ENCODE results near the gene CYB5R3.

DNA sequence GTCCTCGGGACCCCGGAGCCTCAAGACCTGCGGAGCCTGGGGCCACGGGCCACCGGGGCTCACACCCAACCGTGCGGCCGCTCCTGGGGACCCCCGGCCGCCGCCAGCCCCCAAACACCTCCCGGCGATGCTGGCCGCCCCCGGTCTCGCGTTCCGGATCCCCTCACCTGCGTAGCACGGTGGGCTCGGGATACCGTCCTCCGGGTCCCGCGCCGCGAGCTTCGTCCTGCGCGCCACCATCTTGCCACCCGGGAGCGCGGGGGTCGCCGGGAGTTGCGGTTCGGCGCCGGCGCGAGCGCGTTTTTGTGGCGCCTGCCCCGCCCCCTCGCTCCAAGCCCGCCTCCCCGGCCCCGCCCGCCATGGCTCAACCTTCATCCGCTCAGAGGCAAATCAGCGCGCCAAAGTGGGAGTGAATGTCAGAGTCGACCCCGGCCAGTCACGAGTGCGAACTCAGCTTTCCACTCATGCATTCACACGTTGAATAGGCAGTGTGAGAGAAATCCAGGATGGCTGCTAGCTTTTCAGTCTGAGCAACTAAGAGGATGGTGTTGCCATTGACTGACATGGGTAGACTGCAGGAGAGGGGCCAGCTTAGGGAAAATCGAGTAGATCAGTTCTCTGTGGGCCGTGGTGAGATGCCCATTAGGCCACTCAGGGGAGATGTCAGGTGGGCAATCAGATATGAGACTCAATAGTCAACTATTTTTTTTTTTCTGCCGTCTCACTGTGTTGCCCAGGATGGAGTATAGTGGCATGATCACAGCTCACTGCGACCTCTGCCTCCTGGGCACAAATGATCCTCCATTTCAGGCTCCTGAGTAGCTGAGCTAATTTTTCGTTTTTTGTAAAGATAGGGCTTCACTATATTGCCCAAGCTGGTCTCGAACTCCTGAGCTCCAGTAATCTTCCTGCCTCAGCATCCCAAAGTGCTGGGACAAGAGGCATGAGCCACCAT, 67.2 kb downstream of the CYB5R3 start:
- TF ChIP-seq, protein P1, sequence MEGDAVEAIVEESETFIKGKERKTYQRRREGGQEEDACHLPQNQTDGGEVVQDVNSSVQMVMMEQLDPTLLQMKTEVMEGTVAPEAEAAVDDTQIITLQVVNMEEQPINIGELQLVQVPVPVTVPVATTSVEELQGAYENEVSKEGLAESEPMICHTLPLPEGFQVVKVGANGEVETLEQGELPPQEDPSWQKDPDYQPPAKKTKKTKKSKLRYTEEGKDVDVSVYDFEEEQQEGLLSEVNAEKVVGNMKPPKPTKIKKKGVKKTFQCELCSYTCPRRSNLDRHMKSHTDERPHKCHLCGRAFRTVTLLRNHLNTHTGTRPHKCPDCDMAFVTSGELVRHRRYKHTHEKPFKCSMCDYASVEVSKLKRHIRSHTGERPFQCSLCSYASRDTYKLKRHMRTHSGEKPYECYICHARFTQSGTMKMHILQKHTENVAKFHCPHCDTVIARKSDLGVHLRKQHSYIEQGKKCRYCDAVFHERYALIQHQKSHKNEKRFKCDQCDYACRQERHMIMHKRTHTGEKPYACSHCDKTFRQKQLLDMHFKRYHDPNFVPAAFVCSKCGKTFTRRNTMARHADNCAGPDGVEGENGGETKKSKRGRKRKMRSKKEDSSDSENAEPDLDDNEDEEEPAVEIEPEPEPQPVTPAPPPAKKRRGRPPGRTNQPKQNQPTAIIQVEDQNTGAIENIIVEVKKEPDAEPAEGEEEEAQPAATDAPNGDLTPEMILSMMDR (IDR thresholded peaks at IDR 0.05 in 8 of 11, conservative IDR thresholded peaks at IDR 0.05 in 3 of 11), result no peak
- TF ChIP-seq POLR2A (IDR thresholded peaks at IDR 0.05) (no peak), POLR2AphosphoS5 (IDR thresholded peaks at IDR 0.05) (peak; percentile 80 to 89 (median 84))
